Activated CD4-positive, CD25-positive, alpha-beta regulatory T cell (primary cell): ENCODE data around the gene SLC9A7.

Experiments
- DNase-seq, 4 experiments: peaks; one replicate each; lab custom pipeline; 2025; lab: John Stamatoyannopoulos, UW

Gene SLC9A7

DNA sequence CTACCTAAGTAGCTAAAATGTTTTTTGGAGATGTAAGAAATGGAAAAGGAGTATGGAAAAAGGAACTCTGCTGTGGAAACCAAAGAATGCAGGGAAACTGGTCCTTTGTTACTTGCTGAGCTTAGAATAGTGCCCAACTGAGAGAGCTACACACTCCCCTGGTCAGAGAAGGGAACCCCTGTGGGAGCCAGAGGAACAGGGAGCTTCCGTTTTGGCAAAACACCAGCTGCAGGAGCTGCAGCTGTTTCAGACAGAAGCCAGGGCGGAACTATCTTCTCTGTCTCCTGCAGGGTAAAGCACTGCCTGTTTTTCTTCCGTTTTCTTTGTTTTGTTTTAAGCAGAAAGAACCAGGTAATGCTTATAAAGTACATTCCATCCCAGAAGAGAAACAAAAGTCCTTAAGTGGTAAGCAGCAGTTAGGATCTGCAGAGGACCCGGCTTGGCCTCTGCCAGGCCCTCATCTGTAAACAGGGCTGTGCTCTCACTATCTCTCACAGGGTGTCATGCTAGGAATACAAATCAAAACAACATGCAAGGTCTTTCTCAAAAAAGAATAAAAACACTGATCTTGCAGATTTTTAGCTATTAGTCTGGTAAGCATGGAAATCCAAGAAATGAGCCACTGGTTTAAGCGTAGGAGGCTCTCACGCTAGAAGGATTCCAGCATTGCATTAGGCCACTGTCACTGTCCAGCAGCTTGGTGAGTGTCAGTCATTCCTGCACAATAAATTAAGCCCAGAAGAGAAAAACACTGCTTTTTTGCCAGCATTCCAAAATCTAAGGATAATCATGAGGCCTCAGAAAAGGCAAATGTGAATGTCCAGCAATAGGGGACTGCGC lies 109.3 kb downstream of the SLC9A7 start:
- no peak for DNase-seq

DNA sequence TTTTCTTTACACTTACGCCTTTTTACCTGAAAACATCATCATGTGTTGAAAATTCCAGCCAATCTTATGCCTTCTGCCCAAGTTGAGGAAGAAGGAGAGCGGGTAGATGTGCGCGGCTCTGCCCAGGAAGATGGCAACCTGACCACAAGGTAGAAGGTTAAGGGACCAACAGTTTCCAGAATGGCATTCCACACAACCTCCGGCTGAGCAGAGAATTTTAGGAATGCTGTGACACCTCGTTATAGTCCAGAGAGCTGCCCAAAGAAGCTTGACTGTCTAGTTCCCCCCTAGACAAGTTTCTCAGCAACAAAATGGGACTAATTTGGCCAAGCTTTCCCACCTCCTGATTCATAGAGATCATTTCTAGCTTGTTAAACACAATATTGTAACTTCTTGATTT lies 110.3 kb downstream of the SLC9A7 start:
- no peak for DNase-seq

DNA sequence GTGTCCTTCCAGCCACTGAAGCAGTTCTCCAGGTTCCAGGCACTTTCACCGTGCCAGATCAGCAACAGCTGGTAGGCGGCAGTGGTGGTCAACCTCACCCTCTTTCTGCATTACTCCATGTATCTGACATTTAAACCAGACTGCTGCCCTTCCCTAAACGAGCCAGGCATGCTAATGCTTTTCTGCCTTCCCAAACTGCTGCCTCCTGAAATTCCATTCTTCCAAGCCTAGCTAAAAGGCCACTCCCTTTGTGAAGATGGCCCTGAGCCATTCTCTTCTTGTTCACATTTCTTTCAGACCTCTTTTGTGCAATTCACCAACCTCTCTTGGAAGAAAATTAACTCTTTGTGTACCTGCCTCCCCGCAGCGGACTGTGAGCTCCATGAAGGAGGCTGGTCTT lies 111.7 kb downstream of the SLC9A7 start:
- no peak for DNase-seq

DNA sequence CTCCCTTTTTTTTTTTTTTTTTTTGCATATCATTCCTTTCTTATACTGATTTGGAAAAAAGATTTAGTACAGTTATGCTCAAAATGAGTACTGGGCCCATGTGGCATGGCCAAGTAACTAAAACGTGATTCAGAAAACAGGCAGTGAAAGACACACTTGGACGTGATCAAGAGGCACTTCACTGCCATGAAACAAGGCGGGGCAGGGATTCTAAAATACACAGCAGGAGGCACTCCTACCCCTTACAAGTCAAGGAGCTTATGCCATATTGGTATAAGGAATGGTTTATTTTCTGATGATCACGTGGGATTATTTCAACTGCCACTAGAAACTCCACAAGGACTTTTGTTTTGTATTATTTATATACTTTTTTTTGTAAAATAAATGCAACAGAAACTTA lies 113.3 kb downstream of the SLC9A7 start:
- no peak for DNase-seq

DNA sequence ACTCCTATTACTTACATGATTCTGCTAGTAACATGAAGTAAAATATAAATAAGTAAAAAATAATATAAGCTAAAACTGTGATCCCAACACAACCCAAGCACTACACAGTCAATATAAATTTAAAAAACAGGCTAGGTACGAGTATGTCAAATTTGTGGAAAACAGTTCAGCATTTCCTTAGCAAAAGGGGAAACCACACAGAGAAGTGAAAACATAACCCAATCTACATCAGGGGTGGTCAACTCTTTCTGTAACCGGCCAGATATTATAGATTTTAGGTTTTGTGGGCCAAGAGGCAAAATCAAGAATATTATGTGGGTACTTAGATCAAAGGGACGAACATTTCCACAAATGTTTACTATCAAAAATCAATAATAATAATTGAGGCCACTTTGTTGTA lies 115.3 kb downstream of the SLC9A7 start:
- DNase-seq = no peak

DNA sequence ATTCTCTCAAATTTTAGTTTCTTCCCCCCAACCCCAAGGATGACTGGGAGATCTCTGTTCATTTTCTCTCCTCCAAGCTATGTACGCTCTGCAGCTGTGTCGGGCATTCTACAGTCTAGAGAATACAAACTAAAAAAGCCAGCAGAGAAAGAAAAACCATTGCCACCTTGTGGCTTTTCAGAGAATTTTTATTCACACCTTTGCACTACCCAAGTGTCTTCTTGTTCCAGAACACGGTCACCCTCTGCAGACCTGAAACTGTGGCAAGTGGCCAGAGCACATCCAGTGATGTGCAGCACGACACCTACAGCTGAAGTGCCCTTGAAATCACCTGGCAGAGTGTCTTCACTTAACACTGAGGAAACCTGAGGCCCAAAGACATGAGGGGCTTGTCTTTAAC lies 116.8 kb downstream of the SLC9A7 start:
- DNase-seq = no peak

DNA sequence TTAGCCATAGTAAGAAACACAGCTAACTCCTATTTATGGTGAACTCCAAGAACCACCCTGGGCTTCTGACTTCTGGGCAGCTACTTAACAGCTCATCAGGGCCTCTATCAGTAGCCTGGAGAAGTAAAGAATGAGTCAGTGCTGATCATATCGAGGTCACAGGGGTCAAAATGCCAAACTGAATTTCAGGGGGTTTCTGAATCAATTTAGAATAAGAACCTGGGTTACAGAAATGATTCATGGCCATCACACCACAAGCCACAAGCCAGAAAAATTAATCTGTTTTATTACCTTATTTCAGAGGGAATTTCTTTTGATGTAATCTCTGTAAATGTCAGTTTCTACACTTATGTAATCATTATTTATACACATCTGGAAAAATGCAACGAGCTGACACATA lies 121.0 kb downstream of the SLC9A7 start:
- no peak for DNase-seq

DNA sequence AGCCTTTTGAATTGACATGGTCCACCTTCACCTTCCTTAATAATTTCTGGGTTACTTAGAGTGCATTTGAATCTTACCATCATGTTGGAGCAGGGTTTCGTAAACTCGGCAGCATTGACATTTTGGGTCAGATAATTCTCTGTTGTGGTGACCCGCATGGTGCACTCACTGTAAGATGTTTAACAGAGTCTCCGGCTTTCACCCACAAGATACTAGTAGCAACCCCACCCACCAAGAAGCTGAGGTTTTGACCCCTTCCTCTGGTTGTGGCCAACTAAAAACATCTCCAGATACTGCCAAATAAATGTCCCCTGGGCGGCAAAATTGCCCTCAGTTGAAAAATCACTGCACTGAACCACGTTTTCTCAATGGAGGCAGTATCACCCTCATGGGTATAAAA lies 122.7 kb downstream of the SLC9A7 start:
- no peak for DNase-seq

DNA sequence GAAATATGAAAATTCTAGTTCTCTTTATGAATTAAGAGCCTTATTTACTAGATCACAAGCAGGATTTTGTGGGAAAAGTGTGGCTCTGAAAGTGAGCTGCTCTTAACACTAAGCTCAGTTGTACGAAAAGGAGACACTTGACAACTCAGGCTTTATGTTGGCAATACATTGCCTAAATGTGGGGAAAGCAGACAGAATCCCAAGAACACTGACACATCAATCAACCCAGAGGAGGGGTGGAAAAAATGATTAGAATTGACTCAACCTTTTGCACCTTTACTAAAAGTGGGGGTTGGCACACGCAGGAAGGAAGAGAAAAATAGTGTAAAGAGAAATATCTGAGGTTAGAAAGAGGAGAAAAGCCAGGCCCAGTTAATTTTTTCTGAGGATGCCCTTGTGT lies 123.7 kb downstream of the SLC9A7 start:
- no peak for DNase-seq

DNA sequence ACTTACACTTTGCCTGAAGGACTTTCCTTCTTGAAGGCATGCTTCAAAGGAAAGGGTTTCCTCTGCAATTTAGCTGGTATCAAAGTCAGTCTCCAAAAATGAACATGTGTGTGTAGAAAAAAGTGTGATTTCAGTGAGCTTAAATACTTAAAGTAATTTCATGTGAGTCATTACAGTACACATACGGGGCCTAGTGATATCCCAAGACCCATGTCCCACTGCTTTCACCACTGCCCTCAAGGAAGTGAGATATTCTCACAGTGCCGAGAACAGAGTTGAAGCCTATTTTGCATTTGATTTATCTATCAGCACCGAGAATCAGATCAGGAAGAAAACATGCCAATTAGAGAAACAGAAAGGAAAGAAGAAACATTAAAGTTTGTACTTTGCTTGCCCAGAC lies 124.3 kb downstream of the SLC9A7 start:
- no peak for DNase-seq

DNA sequence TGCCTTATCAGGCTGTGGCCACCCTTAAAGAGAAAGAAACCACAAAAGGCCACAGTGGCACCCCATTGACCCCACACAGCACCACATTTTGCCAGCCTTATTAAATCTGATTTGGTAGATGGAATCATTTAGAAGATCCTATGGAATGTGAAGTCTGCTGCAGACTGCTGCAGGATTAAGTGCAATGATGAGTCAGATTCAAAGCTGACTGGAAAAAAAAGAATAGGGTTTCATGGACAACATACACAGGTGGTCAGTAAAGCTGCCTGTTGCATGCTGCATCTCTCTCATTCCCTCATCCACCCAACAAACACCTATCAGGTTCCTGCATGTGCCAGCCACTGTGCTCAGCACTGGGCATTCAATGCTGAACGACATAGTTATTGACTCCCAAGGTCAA lies 128.8 kb downstream of the SLC9A7 start:
- DNase-seq = no peak

DNA sequence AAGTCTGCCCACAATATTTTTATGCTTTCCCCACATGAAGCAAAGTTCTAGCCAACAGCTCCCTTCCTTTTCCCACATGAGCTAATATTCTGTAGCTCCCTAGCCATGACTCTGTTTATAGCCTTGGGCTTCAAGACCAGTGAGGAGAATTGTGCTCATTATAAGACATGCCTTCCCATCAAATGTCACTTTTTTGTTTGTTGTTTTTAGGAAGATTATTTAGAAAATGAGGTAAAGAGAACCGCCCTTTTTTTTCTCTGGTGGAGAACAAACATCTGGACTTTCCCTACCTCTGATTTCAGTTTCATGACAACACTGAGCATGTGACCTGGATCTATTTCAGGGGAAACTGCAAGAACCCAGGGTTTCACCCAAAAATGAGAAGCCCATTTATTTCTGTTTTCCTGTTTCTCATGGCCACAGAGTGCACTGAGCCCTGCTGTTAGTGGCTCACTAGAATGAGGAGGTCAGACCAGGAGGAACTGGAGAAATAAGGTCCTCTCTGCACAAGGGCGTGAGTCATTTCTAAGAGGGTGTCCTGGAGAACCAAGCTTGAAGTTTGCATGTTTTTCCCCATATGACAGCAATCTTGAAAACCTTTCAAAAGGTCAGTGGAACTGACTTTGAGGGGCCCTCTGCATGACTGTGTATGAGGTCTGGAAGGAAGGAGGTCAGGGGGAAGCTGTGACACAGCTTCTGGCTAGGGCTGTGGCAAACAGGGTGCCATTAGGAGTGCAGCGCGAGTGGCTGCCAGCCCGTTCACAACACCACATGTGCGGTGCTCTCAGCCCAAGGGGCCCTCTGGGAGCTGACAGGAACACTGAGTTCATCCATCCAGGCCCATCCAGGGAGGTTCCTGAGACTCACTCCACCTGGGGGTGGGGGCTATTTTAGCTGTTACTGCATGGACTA lies 130.2 kb downstream of the SLC9A7 start:
- no peak for DNase-seq

DNA sequence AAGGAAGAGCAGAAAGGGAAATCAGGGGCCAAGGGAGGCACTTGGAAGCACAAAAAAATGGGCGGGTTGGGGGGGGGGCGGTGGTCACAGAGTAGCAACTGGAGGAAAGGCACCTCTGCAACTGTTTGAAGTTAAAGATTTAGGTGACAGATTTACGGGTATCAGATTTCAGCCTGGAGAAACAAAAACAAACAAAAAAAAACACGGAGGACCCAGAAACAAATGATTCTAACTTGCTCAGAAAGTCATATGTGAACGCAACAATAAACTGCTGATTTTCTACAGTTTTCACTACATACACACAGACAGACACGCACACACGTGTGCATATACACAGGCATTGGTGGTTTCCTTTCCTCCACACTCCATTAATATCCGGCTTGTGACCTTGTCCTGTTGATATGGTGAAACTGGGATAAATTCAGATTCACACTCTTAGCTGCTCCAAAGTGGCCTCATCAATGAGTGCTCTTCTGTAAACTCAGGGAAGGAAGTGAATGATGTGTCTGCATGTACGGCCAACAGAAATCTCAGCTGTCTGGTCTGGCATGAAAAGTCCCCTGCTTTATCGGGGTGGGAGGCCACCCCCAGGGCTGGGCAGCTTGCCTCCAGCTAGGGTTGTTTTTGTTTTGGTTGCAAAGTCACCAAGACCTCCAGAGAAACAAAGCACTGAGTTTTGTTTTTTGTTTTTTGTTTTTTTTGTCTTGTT lies 131.1 kb downstream of the SLC9A7 start:
- no peak for DNase-seq

DNA sequence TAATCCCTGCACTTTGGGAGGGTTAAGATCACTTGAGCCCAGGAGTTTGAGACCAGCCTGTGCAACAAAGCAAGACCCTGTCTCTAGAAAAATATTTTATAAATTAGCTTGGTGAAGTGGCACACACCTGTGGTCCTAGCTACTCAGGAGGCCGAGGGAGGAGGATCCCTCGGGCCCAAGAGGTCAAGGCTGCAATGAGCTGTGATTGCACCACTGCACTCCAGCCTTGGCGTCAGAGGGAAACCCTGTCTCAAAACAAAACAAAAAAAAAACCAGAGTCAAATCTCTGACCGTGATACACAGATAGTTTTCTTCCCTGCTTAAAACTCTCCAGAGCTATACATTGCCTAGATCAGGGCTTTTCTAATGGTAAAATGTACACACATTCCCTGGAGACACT lies 131.9 kb downstream of the SLC9A7 start:
- no peak for DNase-seq

DNA sequence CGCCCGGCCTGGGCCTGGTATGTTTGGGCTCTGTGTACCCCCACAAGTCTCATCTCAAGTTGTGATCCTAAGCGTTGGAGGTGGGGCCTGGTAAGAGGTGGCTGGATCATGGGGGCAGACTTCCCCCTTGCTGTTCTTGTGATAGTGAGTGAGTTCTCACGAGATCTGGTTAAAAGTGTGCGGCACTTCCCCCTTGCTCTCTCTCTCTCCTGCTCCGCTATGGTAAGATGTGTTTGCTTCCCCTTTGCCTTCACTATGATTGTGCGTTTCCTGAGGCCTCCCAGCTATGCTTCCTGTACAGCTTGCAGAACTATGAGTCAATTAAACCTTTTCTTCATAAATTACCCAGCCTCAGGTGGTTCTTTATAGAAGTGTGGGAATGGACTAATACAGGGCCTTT lies 132.4 kb downstream of the SLC9A7 start:
- no peak for DNase-seq

DNA sequence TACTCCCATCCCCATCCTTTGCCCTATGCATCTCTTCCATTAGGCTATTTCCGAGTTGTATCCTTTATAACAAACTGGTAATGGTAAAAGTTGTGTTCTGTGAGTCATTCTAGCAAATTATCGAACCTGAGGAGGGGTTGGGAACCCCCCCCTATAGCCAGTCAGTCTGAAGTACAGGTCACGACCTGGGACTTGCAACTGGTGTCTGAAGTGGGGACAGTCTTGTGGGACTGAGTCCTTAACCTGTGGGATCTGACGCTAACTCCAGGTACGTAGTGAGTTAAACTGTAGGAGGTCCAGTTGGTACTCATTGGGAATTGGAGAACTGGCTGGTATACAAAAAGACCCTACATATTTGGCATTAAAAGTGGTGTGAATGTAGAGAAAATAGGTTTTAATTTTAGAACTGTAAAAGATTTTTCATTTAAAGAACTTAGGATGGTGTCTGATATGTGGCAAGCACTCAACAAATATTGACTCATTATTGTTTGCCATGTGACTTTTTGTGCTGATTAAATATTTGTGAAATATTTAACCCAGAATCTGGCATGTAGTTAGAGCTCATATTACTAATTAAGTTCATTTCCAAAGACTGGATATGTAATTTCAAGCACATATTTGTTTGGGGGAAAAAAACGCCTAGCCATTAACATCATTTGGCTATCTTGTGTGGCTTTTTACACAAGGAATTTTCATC lies 134.7 kb downstream of the SLC9A7 start:
- DNase-seq = no peak

DNA sequence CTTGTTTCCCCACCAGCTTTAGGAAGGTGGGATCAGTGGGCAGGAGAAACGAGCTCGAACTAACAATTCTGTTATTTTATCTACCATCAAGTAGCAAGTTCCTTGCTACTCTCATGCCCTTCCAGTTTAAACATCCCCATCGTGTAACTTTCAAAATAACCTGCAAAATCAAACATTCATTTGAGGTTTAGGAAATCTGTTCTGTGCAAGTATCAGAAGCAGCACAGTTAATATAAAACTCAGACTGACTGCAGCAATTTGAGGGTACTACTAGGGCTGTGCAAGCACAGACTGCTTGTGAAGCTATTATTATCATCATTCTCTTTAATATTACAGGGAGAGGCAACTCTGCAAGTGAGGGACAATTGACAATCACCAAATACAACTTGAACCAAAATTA lies 137.3 kb downstream of the SLC9A7 start:
- DNase-seq = no peak

DNA sequence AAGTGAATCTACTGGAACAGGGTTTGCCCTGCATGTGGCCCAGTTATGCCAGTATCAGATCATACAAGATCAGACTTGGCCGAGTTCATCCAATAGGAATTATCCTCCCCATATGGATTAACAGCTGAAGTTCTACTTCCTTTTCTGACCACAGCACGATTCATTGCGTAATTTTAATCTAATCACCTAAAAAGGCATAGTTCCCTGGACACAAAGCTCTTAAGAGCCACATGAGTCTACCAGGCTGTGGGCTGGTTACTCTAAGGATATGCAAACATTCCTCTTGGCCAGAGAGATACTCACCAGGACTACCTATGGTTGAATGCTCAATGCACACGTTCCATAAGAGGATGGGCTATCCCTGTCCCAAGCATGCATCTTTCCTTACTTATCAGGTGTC lies 138.4 kb downstream of the SLC9A7 start:
- no peak for DNase-seq

DNA sequence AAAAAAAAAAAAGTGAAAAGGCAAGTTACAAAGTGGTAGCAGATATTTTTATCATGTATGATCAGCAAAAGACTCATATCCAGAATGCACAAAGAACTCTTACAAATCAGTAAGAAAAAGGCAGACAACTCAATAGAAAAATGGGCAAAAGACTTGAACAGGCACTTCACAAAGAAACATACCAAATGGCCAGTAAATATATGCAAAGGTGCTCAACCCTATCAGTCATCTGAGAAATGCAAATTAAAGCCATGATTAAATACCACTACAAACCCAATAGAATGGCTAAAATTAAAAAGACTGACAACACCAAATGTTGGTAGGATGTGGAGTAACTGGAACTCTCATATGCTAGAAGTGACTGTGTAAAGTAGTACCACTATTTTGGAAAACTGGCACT lies 140.0 kb downstream of the SLC9A7 start:
- no peak for DNase-seq

DNA sequence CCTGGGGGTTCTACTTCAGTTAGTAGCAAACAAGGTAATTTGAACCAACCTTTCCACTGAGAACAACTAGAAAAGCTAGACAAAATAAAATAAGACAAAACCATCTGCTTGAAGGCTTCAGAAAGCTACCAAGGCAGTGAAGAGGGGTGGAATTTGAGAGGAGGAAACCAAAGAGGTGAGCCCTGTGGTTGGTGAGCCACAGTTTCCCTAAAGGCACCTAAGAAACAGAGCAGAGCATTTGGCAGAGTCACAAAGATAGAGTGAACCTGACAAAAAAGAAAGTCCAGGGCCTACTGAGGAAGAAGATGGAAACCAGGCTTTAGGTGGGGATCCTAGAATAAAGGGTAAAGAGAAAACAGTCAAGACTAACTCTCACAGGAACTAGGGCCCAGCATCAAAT lies 141.0 kb downstream of the SLC9A7 start:
- DNase-seq = no peak

DNA sequence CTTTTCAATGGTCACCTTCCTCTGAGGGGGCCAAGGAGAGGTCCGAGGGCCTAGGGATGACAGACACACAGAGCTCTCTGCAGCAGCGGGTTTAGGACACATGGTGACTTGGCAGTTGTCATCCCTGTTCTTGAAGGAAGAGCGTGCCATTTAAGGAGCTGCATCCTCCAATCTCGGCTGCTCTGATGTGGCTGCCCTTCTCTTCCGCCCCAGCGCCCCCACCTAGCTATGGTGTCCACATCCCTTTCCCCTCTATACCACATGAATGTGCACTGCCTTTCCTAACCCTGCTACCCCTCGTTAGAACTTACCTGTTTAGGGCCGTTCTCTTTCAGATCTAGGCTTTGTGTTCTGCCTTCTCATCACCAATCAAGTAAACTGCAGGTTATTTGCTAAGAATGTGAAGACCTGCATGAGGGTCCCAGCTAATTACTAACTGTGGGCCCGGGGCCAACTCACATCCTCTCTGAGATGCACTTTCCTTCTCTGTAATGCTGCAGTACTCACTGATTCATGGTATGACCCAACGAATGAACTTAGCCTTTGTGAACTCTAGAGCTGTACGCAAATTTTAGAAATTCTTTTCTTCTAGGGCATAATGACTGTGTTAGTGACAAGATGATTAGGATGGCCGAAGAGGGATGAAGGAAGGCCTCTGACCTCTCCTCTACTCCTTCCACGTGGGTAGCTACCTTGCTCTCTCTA lies 147.1 kb downstream of the SLC9A7 start:
- no peak for DNase-seq
